RPMI7951 (cell line): Measurements from ENCODE around the gene CLPTM1L. TPM values are rescaled to one million over a fixed set of nuclear protein-coding genes. Genes with fewer than 3 reads are reported as not detected.

Experiments
- DNase-seq: peaks from one replicate; pipeline ENCODE4 v3.0.0-alpha.2; 2012; ENCODE audit warnings: low read depth
- total RNA-seq: library from RNA; depleted of rRNA; stranded (reverse); fragments of >200 nt; shearing (Covaris generic); gene quantifications from 2 replicates; pipeline ENCODE4 v1.2.3, GENCODE V29; 2014; rRNA removed

The CLPTM1L gene
- total RNA-seq, 1 experiment from 2014 or later: 141 TPM

- DNase-seq: no peak
Measured at GRCh38 chr5:1274471-1274870, 70.4 kb downstream of the CLPTM1L start.

GRCh38 chr5:1273745-1274144, 71.2 kb downstream of the CLPTM1L start:
- DNase-seq: no peak

GRCh38 chr5:1272201-1272600, 72.7 kb downstream of the CLPTM1L start:
- no peak for DNase-seq

GRCh38 chr5:1270933-1271914, 73.7 kb downstream of the CLPTM1L start:
- no peak for DNase-seq

- no peak for DNase-seq
Measured at GRCh38 chr5:1270426-1270825, 74.5 kb downstream of the CLPTM1L start.

GRCh38 chr5:1268666-1269065, 76.2 kb downstream of the CLPTM1L start:
- DNase-seq: no peak

GRCh38 chr5:1268056-1268455, 76.8 kb downstream of the CLPTM1L start:
- no peak for DNase-seq

Other genes starting within 250 kb of the CLPTM1L start
- gene SLC12A7, start 233.0 kb downstream of the CLPTM1L start, total RNA-seq: 0.98 and 1.4 TPM in 2 replicates
- gene SLC6A19, start 143.5 kb downstream of the CLPTM1L start, total RNA-seq: not detected in 2 replicates
- gene SLC6A18, start 119.7 kb downstream of the CLPTM1L start, total RNA-seq: not detected in 2 replicates
- not detected in 2 replicates for gene TERT, start 50.0 kb downstream of the CLPTM1L start, total RNA-seq
- gene SLC6A3, start 100.3 kb upstream of the CLPTM1L start, total RNA-seq: not detected in 2 replicates
- 12.3 and 15.0 TPM in 2 replicates for gene LPCAT1, start 178.9 kb upstream of the CLPTM1L start, total RNA-seq